HG03066 (cell line): ENCODE results near the gene FOXD4L4.
"Not testable (repeated sequence)": the region's sequence is repeated elsewhere in the genome, so short reads cannot be mapped to it uniquely, and the experiment has no call there.

Source experiments
- ATAC-seq: cut with Tn5 transposase; IDR thresholded peaks from one replicate; pipeline ENCODE4 v1.9.1; 2021; ENCODE audit warnings: low read depth; ENCODE audit not compliant: unreplicated experiment

The FOXD4L4 gene

DNA sequence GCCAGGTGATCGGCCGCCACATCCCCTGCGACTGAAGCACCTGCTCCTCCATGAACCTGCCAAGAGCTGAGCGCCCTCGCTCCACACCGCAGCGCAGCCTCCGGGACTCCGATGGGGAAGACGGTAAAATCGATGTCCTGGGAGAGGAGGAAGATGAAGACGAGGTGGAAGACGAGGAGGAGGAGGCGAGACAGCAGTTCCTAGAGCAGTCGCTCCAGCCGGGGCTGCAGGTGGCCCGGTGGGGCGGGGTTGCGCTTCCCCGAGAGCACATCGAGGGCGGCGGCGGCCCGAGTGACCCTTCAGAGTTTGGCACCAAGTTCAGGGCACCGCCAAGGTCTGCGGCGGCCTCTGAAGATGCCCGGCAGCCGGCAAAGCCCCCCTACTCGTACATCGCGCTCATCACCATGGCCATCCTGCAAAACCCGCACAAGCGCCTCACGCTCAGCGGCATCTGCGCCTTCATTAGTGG lies at the start of gene FOXD4L4:
Gene FOXD4L4 (plus strand): TSS at position 51 of the 469 bp plus-strand sequence. CDS start 0 bp downstream, at position 51.
- not testable (repeated sequence) for ATAC-seq

DNA sequence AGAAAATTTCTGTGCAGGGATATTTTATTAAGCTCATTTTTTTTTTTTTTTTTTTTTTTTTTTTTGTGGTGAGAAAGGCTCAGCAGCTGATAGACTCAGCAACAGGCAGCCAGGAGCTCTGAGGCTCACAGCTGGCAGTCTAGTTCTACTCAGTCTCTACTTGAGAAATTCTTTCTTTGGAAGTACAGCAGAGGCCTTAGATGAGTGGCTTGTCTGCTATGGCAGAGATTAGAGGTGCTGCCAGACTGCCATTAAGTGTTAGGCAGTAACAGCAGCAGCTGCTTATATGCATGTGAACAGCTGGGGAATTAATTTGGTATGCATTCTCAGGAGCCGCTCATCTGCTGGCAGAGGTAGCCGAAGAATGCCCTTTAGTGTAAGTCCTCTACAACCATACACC lies 33.4 kb upstream of the FOXD4L4 start:
- ATAC-seq: not testable (repeated sequence)

DNA sequence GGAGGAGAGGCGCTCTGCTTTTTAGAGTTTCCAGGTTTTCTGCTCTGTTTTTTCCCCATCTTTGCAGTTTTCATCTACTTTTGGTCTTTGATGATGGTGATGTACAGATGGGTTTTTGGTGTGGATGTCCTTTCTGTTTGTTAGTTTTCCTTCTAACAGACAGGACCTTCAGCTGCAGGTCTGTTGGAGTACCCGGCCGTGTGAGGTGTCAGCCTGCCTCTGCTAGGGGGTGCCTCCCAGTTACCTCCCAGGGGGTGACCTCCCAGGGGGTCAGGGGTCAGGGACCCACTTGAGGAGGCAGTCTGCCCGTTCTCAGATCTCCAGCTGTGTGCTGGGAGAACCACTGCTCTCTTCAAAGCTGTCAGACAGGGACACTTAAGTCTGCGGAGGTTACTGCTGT lies 22.5 kb upstream of the FOXD4L4 start:
- not testable (repeated sequence) for ATAC-seq

DNA sequence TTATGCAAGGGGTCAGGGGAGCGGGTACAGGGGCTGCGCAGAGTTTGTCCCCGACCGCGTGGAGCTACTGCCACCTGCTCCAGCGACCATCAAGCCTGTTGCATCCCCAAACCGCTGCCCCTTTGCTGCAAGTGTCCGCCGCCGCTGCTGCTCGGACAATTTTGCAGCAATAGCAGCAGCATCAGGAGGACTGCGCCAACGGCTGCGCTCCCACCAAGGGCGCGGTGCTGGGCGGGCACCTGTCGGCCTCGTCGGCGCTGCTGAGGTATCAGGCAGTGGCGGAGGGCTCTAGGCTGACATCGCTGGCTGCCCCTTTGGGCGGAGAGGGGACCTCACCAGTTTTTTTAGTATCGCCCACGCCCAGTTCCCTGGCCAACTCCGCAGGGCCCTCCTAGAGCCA lies 1.2 kb downstream of the FOXD4L4 start:
- ATAC-seq: not testable (repeated sequence)
